DOHH2 (cell line): Measurements from ENCODE around the gene PHLDA1.

Experiments
- CTCF ChIP-seq: fragments of 200-600 bp; sonication (generic); IDR thresholded peaks from one replicate; pipeline ENCODE4 v1.5.1; 2014; ENCODE audit warnings: antibody characterized with exemption, mild to moderate bottlenecking, low read depth, low read length; ENCODE audit not compliant: poor library complexity, severe bottlenecking
- EZH2phosphoT487 ChIP-seq: fragments of 200-600 bp; sonication (generic); IDR thresholded peaks from 2 replicates; pipeline ENCODE4 v1.6.1; 2017; ENCODE audit warnings: borderline replicate concordance, mild to moderate bottlenecking, antibody characterized with exemption, low read length, moderate library complexity, mixed read lengths

DNA sequence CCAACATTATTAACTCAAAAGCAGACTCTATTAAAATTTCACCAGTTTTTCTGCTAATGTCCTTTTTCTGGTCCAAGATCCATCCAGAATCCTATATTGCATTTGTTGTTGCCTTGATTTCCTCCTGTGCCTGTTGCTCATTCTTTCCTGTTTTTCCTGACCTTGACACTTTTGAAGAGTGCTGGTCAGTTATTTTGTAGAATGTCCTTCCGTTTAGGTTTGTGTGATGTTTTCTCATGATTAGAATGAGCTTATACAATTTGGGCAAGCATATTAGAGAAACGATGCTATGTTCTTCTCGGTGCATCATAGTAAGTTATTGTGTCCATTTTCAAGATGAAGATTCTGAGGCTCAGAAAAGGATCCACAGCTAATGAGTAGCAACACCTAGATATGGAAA lies 33.9 kb downstream of the PHLDA1 start:
- TF ChIP-seq EZH2phosphoT487 (no peak), CTCF (no peak)
